ENCODE results near the gene GNB1. TPM values are rescaled to one million over a fixed set of nuclear protein-coding genes. Genes with fewer than 3 reads are reported as not detected.

GNB1 gene
- total RNA-seq, 1 experiment from 2014 or later, result 50.5 TPM

Other genes starting within 250 kb of the GNB1 start
- gene CDK11B, start 232.1 kb downstream of the GNB1 start, total RNA-seq (2014; rRNA removed; shearing (Covaris generic)), result 4.4 and 6.6 TPM in 2 replicates
- 7.7 and 9.0 TPM in 2 replicates for gene SLC35E2B, start 198.3 kb downstream of the GNB1 start, total RNA-seq (2014; rRNA removed; shearing (Covaris generic))
- 4.4 and 6.7 TPM in 2 replicates for gene CDK11A, start 166.7 kb downstream of the GNB1 start, total RNA-seq (2014; rRNA removed; shearing (Covaris generic))
- gene NADK, start 112.6 kb downstream of the GNB1 start, total RNA-seq (2014; rRNA removed; shearing (Covaris generic)), result 32.8 and 33.4 TPM in 2 replicates
- gene CALML6, start 24.2 kb upstream of the GNB1 start, total RNA-seq (2014; rRNA removed; shearing (Covaris generic)), result 0.08 and 0.67 TPM in 2 replicates
- 0.67 TPM in 1 of 2 replicates, not detected in the other for gene TMEM52, start 28.2 kb upstream of the GNB1 start, total RNA-seq (2014; rRNA removed; shearing (Covaris generic))
- not detected in 2 replicates for gene CFAP74, start 112.7 kb upstream of the GNB1 start, total RNA-seq (2014; rRNA removed; shearing (Covaris generic))
- gene GABRD, start 128.3 kb upstream of the GNB1 start, total RNA-seq (2014; rRNA removed; shearing (Covaris generic)), result 0.16 and 0.45 TPM in 2 replicates
- 19.8 and 25.0 TPM in 2 replicates for gene PRKCZ, start 159.3 kb upstream of the GNB1 start, total RNA-seq (2014; rRNA removed; shearing (Covaris generic))